AG08396 (cell line): Measurements from ENCODE around the gene FAM174C.

Source experiments
- DNase-seq: peaks from one replicate; pipeline ENCODE4 v3.0.0; 2012; ENCODE audit warnings: low spot score, mixed read lengths

Gene FAM174C

GRCh38 chr19:1286487-1287353 is 11.4 kb downstream of the FAM174C start:
- DNase-seq, result no peak

GRCh38 chr19:1287354-1288225 is 12.3 kb downstream of the FAM174C start:
- peak; percentile 68 for DNase-seq

- DNase-seq, result no peak
Measured at GRCh38 chr19:1288226-1288612, 12.9 kb downstream of the FAM174C start.

GRCh38 chr19:1288833-1289685 is 13.7 kb downstream of the FAM174C start:
- no peak for DNase-seq

- DNase-seq, result no peak
Measured at GRCh38 chr19:1289686-1290025, 14.3 kb downstream of the FAM174C start.

- no peak for DNase-seq
Measured at GRCh38 chr19:1290196-1290702, 14.9 kb downstream of the FAM174C start.

- DNase-seq, result no peak
Measured at GRCh38 chr19:1290703-1291651, 15.6 kb downstream of the FAM174C start.

- no peak for DNase-seq
Measured at GRCh38 chr19:1291761-1292418, 16.6 kb downstream of the FAM174C start.

- no peak for DNase-seq
Measured at GRCh38 chr19:1292419-1293151, 17.3 kb downstream of the FAM174C start.

- no peak for DNase-seq
Measured at GRCh38 chr19:1293782-1294604, 18.7 kb downstream of the FAM174C start.

GRCh38 chr19:1294688-1295087 is 19.4 kb downstream of the FAM174C start:
- no peak for DNase-seq

- DNase-seq, result peak; percentile 89
Measured at GRCh38 chr19:1295169-1296012, 20.1 kb downstream of the FAM174C start.

- no peak for DNase-seq
Measured at GRCh38 chr19:1296078-1296477, 20.7 kb downstream of the FAM174C start.

- no peak for DNase-seq
Measured at GRCh38 chr19:1296575-1297271, 21.4 kb downstream of the FAM174C start.

- no peak for DNase-seq
Measured at GRCh38 chr19:1298235-1298634, 22.9 kb downstream of the FAM174C start.

- no peak for DNase-seq
Measured at GRCh38 chr19:1299801-1300200, 24.5 kb downstream of the FAM174C start.
